Esophagus muscularis mucosa (tissue), 3 donors: ENCODE results near the gene KCNJ3.

Experiments used
- CTCF ChIP-seq, 3 experiments: fragments of 200-600 bp in 2 of 3; fragments of 450-650 bp in 1 of 3; sonication (generic) in 2 of 3; IDR thresholded peaks; one replicate each; pipeline ENCODE4 v1.5.1; 2017 to 2019; ENCODE audit warnings: antibody characterized with exemption in 3 of 3, mild to moderate bottlenecking in 2 of 3, moderate library complexity in 1 of 3
- POLR2AphosphoS5 ChIP-seq, 2 donors: sonication (generic); formaldehyde crosslinking; IDR thresholded peaks; one replicate each; pipeline ENCODE4 v1.6.1; 2017; ENCODE audit warnings: antibody characterized with exemption in 2 of 2

- TF ChIP-seq CTCF (IDR thresholded peaks at IDR 0.05) (no peak), POLR2AphosphoS5 (IDR thresholded peaks at IDR 0.05) (no peak)
These were observed 126.9 kb downstream of the KCNJ3 start for GRCh38 chr2:154825358-154825757.
